HG03066 (cell line): ENCODE measurements around the gene MAP1B.

Experiments
- ATAC-seq: cut with Tn5 transposase; IDR thresholded peaks from one replicate; pipeline ENCODE4 v1.9.1; 2021; ENCODE audit warnings: low read depth; ENCODE audit not compliant: unreplicated experiment

MAP1B gene

GRCh38 chr5:72093824-72094223, 13.5 kb upstream of the MAP1B start:
- no peak for ATAC-seq

- ATAC-seq: no peak
These were observed 10.6 kb upstream of the MAP1B start for GRCh38 chr5:72096602-72097188.

GRCh38 chr5:72101828-72102227, 5.4 kb upstream of the MAP1B start:
- ATAC-seq: no peak

- no peak for ATAC-seq
These were observed 501 bp upstream of the MAP1B start for GRCh38 chr5:72106817-72107130.

DNA sequence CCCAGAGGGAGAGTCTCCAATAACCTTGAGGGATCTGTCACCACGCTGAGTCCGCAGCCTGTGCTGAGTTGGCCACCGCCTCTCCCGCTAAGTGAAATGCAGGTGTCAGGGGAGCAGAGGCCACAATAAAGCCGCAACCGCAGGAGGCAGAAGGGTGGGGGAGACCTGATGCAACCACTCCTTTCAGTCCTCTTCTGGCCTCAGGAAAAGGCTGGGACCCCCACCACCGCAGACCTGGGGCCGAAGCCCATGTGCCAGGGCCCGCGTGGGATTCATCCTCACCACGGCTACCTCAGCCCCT, 576 bp downstream of the MAP1B start:
- ATAC-seq: no peak

GRCh38 chr5:72108202-72109061, 1.2 kb downstream of the MAP1B start:
- ATAC-seq: no peak

GRCh38 chr5:72109062-72109411, 1.8 kb downstream of the MAP1B start:
- no peak for ATAC-seq

GRCh38 chr5:72109625-72110024, 2.4 kb downstream of the MAP1B start:
- no peak for ATAC-seq

DNA sequence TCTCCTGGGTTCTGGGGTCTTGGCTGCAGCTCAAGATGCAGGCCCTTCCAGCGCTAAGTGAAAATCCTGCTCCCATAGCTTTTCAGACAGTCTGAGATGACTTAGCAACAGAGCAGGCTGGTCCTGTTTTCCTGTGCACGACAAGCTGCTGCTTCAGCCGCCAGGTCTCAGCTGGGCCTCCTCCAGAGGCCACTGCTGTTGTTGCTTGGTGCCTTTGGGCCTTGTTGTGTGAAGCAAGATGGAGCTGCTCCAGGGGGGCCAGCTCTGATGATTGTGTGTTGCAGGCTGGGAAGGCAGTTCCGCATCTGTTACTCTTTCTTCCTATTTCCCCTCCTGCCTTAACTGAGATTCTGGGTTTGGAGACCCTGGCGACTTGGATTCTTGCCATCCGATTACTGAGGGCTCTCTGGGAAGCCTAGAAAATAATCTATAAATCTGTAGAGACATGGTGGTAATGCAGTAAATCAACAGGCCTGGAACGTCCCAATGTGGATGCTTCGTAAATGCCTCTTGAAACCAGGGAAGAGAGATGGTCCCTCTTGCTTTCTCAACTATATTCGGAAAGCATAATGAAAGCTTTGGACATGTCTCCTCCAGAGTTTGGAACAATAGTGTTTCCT, 3.2 kb downstream of the MAP1B start:
- no peak for ATAC-seq

DNA sequence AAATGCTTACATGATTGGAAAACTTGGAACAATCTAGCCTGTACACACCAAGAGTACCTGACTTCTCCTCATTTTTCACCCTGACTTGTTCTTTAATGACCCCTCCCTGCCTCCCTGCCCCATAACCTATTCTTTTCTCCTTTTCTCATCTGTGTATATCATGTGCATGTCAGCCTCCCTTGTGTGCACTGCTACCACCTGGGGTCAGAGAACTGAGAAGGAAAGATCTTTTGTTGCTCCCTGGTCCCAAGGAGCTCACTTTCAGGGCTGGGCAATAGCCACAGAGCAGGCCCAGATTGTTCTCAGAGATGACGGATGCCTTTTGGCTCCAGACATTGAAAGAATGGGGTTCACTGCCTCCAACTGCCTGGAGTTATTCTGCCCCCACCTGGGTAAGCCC, 5.1 kb downstream of the MAP1B start:
- ATAC-seq: no peak

- ATAC-seq: no peak
These were observed 7.4 kb downstream of the MAP1B start for GRCh38 chr5:72114629-72115028.

DNA sequence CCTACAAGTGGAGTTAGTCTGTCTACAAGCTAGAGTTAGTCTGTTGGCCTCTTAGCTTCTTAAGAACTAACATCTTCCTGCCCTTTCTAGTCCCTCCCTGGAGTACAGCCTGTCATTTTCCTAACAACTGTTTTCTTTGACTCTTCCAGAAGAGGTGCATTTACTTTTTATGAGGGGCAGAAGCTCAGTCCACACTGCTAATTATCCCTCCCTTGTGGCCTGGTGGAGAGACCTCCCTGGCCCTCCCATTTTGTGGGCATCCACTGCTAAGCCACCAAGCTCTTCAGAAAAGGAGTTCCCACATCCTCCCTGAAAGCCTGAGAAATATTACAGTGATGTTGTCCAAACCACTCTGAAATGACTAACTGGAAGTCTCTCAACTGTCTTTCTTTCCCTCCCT, 8.0 kb downstream of the MAP1B start:
- ATAC-seq: no peak

GRCh38 chr5:72117307-72117706, 10.0 kb downstream of the MAP1B start:
- no peak for ATAC-seq

GRCh38 chr5:72121052-72121779, 13.9 kb downstream of the MAP1B start:
- ATAC-seq: no peak

- ATAC-seq: no peak
These were observed 14.6 kb downstream of the MAP1B start for GRCh38 chr5:72121780-72122445.

- no peak for ATAC-seq
These were observed 15.3 kb downstream of the MAP1B start for GRCh38 chr5:72122602-72123001.

GRCh38 chr5:72123764-72124376, 16.6 kb downstream of the MAP1B start:
- ATAC-seq: no peak

GRCh38 chr5:72125271-72125940, 18.1 kb downstream of the MAP1B start:
- ATAC-seq: no peak

- no peak for ATAC-seq
These were observed 18.8 kb downstream of the MAP1B start for GRCh38 chr5:72125941-72126620.

- no peak for ATAC-seq
These were observed 19.5 kb downstream of the MAP1B start for GRCh38 chr5:72126796-72127195.
